ENCODE data around the gene RFC5. TPM values are rescaled to one million over a fixed set of nuclear protein-coding genes. Genes with fewer than 3 reads are reported as not detected.

The RFC5 gene
- total and polyA plus RNA-seq, 2 of the 4 experiments (the other 2 are of a cell fraction) = 14.7 to 20.1 TPM

DNA sequence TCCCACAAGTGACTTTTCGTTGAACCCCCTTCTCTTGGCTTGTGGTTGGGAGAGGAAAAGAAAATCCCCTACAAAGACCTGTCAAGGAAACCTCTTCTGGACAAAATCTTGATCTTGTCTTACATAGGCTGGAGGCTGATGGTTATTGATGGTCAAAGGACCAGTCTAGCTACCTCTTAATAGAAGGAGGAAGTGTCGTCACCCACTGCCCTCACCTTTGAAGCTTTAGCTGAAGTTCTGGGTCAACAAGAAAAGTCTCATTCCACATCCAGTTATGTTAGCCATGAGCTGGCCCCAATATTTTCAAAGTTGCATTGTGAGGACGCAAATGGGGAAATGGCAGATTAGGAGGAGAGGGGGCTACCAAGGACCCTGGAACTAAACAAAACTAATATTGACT lies 41.5 kb upstream of the RFC5 start:
- no peak overlapping the region for H4K8ac ChIP-seq (ENCODE audit: low read depth in 2 of 2, low read length in 2 of 2)
- no peak overlapping the region for H2AFZ ChIP-seq (replicated peaks; ENCODE audit: low read length, poor library complexity)
- dilution Hi-C loops (cut with HindIII; ENCODE audit: low sequenced_read_pairs, unreplicated experiment) (no loop called here), in situ Hi-C loops (cut with MboI; ENCODE audit: low sequenced_read_pairs) (no loop called here), intact Hi-C loops (cut with micrococcal nuclease) (no loop called here)
- no peak overlapping the region for H2BK120ac ChIP-seq (ENCODE audit: low read depth, low read length)
- no peak overlapping the region for H4K5ac ChIP-seq (ENCODE audit: low read depth, low read length)
- no peak overlapping the region for H2AK5ac ChIP-seq (ENCODE audit: low read depth, low read length)
- no CpG with 5 or more reads among the region's 3 CpGs for WGBS, 2 experiments (ENCODE audit: extremely low coverage in 2 of 2, insufficient read length in 1 of 2)
- H3K4ac ChIP-seq (ENCODE audit: low read depth, low read length) = no peak overlapping the region
- H3K56ac ChIP-seq (ENCODE audit: extremely low read depth, insufficient read depth, low read length) = no peak overlapping the region
- H3K4me1 ChIP-seq (ENCODE audit: control insufficient read depth, insufficient read depth, low read length) = no peaks in the 10 kb centered on the region
- DNase-seq (no peak), ATAC-seq (ENCODE audit: low read depth) (no peak)
- H3K4me2 ChIP-seq (ENCODE audit: low read depth, low read length) = no peak overlapping the region
- no peak overlapping the region for H3K9ac ChIP-seq (ENCODE audit: low read depth, low read length)
- no peak overlapping the region for H4K91ac ChIP-seq (ENCODE audit: insufficient read depth, low read depth, low read length)
- H3K27me3 ChIP-seq (ENCODE audit: control insufficient read depth, insufficient read depth, low read length) = no peaks in the 10 kb centered on the region
- H4K20me1 ChIP-seq (ENCODE audit: insufficient read depth, low read length) = no peaks in the 10 kb centered on the region
- no peak overlapping the region for H2BK15ac ChIP-seq (ENCODE audit: low read depth, low read length)
- POLR2A ChIA-PET (ENCODE audit: unreplicated experiment) = no interaction called here
- no TSS peak for BruUV-seq (replicated peaks)
- H3K14ac ChIP-seq (replicated peaks; ENCODE audit: low read depth, low read length) = no peak overlapping the region
- H3K18ac ChIP-seq (ENCODE audit: low read depth, low read length) = no peak overlapping the region
- no peak overlapping the region for H2AK9ac ChIP-seq (replicated peaks; ENCODE audit: low read depth, low read length, poor library complexity)
- CTCF ChIA-PET = no interaction called here
- H3K4me3 ChIP-seq (ENCODE audit: insufficient read depth, low read depth, low read length) = no peak overlapping the region
- no peak overlapping the region for H3K23ac ChIP-seq (ENCODE audit: low read depth, low read length)
- no peak overlapping the region for H2BK5ac ChIP-seq (ENCODE audit: low read depth, low read length, poor library complexity, severe bottlenecking)
- no peak overlapping the region for H3K27ac ChIP-seq (ENCODE audit: insufficient read depth, low read length)
- H3K36me3 ChIP-seq (ENCODE audit: control insufficient read depth, insufficient read depth, low read length) = no peaks in the 10 kb centered on the region
- H3K9me1 ChIP-seq (ENCODE audit: insufficient read depth, low read length) = no peaks in the 10 kb centered on the region
- TF ChIP-seq RAD21 (IDR thresholded peaks at IDR 0.05; ENCODE audit: low read length) = no peak
- no peak for TF ChIP-seq MAFK (IDR thresholded peaks at IDR 0.05; ENCODE audit: low read depth, low read length)
- no peak for TF ChIP-seq SMC3 (IDR thresholded peaks at IDR 0.05; ENCODE audit: low read depth, low read length)
- TF ChIP-seq, protein P1, sequence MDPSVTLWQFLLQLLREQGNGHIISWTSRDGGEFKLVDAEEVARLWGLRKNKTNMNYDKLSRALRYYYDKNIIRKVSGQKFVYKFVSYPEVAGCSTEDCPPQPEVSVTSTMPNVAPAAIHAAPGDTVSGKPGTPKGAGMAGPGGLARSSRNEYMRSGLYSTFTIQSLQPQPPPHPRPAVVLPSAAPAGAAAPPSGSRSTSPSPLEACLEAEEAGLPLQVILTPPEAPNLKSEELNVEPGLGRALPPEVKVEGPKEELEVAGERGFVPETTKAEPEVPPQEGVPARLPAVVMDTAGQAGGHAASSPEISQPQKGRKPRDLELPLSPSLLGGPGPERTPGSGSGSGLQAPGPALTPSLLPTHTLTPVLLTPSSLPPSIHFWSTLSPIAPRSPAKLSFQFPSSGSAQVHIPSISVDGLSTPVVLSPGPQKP (IDR thresholded peaks at IDR 0.05; ENCODE audit: borderline replicate concordance, low read depth, low read length) = no peak
- TF ChIP-seq, protein P2, sequence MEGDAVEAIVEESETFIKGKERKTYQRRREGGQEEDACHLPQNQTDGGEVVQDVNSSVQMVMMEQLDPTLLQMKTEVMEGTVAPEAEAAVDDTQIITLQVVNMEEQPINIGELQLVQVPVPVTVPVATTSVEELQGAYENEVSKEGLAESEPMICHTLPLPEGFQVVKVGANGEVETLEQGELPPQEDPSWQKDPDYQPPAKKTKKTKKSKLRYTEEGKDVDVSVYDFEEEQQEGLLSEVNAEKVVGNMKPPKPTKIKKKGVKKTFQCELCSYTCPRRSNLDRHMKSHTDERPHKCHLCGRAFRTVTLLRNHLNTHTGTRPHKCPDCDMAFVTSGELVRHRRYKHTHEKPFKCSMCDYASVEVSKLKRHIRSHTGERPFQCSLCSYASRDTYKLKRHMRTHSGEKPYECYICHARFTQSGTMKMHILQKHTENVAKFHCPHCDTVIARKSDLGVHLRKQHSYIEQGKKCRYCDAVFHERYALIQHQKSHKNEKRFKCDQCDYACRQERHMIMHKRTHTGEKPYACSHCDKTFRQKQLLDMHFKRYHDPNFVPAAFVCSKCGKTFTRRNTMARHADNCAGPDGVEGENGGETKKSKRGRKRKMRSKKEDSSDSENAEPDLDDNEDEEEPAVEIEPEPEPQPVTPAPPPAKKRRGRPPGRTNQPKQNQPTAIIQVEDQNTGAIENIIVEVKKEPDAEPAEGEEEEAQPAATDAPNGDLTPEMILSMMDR (conservative IDR thresholded peaks at IDR 0.05; ENCODE audit: low read depth, low read length) = no peak
- TF ChIP-seq POLR2A (IDR thresholded peaks at IDR 0.05; ENCODE audit: low read depth, low read length) = no peak
- no peak for TF ChIP-seq MXI1 (IDR thresholded peaks at IDR 0.05; ENCODE audit: borderline replicate concordance, low read depth, low read length)
- no peak for TF ChIP-seq BHLHE40 (IDR thresholded peaks at IDR 0.05; ENCODE audit: low read depth, low read length)
- no peak for TF ChIP-seq CEBPB (IDR thresholded peaks at IDR 0.05; ENCODE audit: low read depth, low read length)
- no peak for TF ChIP-seq MAZ (IDR thresholded peaks at IDR 0.05; ENCODE audit: borderline replicate concordance, low read depth, low read length)
- no peak for TF ChIP-seq CHD1 (IDR thresholded peaks at IDR 0.05; ENCODE audit: low read depth, low read length)
- TF ChIP-seq FOS (IDR thresholded peaks at IDR 0.05; ENCODE audit: low read depth, low read length) = no peak
- TF ChIP-seq RCOR1 (IDR thresholded peaks at IDR 0.05; ENCODE audit: insufficient replicate concordance, low read length) = no peak
- no peak for TF ChIP-seq NFE2L2 (IDR thresholded peaks at IDR 0.05; ENCODE audit: low read depth, low read length)
- TF ChIP-seq, protein P3, sequence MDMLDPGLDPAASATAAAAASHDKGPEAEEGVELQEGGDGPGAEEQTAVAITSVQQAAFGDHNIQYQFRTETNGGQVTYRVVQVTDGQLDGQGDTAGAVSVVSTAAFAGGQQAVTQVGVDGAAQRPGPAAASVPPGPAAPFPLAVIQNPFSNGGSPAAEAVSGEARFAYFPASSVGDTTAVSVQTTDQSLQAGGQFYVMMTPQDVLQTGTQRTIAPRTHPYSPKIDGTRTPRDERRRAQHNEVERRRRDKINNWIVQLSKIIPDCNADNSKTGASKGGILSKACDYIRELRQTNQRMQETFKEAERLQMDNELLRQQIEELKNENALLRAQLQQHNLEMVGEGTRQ (IDR thresholded peaks at IDR 0.05; ENCODE audit: low read depth, low read length) = no peak
- TF ChIP-seq RFX5 (IDR thresholded peaks at IDR 0.05; ENCODE audit: low read depth, low read length) = no peak
- H3K9me3 ChIP-seq (ENCODE audit: control insufficient read depth, insufficient read depth, low read length) = no peaks in the 10 kb centered on the region; the same call in 1 of the 2 replicates
- H3K79me1 ChIP-seq (ENCODE audit: low read depth in 1 of 2, low read length in 2 of 2) = no peaks in the 10 kb centered on the region
- no peak overlapping the region for H2BK20ac ChIP-seq (ENCODE audit: low read depth, low read length)
